ENCODE data around the gene CCDC138.
A peak's percentile ranks its signal among the peaks of the same experiment; 100 is the strongest.

Gene CCDC138

DNA sequence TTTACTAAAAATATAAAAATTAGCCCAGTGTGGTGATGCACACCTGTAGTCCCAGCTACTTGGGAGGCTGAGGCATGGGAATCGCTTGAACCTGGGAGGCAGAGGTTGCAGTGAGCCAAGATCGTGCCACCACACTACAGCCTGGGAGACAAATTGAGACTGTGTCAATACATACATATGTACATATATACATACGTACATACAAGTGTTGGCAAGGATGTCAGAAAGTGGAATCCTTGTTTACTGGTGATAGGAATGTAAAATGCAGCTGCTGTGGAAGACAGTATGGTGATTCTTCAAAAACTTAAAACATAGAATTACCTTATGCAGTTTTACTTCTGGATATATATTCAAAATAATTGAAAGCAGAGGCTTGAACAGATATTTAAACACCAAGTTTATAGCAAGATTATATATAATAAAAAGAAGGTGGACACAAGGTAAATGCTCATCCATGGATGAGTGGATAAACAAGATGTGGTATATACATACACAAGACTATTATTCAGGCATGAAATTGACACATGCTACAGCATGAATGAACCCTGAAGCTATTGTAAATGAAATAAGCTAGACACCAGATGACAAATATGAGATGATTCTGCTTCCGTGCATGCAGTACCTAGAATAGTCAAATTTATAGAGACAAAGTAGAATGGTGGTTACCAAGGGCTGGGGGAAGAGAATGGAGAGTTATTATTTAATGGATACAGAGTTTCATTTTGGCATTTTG, 43.2 kb downstream of the CCDC138 start:
- TF ChIP-seq, protein P1, sequence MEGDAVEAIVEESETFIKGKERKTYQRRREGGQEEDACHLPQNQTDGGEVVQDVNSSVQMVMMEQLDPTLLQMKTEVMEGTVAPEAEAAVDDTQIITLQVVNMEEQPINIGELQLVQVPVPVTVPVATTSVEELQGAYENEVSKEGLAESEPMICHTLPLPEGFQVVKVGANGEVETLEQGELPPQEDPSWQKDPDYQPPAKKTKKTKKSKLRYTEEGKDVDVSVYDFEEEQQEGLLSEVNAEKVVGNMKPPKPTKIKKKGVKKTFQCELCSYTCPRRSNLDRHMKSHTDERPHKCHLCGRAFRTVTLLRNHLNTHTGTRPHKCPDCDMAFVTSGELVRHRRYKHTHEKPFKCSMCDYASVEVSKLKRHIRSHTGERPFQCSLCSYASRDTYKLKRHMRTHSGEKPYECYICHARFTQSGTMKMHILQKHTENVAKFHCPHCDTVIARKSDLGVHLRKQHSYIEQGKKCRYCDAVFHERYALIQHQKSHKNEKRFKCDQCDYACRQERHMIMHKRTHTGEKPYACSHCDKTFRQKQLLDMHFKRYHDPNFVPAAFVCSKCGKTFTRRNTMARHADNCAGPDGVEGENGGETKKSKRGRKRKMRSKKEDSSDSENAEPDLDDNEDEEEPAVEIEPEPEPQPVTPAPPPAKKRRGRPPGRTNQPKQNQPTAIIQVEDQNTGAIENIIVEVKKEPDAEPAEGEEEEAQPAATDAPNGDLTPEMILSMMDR (IDR thresholded peaks at IDR 0.05; ENCODE audit: low read depth, low read length, missing control alignments): no peak
- no peak for DNase-seq (ENCODE audit: extremely low read depth, low read depth)
- H3K4me3 ChIP-seq (replicated peaks; ENCODE audit: low read depth, low read length): no peak overlapping the region

DNA sequence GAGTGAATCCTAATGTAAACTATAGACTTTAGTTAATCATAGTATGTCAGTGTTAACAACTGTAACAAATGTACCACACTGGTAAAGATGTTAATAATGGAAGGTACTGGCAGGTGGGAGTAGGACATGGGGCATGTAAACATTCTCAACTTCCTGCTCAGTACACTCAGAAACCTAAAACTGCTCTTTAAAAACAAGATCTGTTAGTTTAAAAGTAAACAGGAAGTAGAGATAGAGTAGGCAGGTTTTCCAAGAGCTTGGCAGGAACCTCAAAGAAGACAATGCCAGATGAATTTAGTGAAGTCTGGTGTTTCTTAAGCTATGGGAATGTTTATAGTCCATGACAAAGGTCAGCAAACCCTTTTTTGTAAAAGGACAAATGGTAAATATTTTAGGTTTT, 46.6 kb downstream of the CCDC138 start:
- TF ChIP-seq, protein P1 (IDR thresholded peaks at IDR 0.05; ENCODE audit: low read depth, low read length, missing control alignments): no peak
- DNase-seq (ENCODE audit: extremely low read depth, low read depth): peak; percentile 20
- no peak overlapping the region for H3K4me3 ChIP-seq (replicated peaks; ENCODE audit: low read depth, low read length)

DNA sequence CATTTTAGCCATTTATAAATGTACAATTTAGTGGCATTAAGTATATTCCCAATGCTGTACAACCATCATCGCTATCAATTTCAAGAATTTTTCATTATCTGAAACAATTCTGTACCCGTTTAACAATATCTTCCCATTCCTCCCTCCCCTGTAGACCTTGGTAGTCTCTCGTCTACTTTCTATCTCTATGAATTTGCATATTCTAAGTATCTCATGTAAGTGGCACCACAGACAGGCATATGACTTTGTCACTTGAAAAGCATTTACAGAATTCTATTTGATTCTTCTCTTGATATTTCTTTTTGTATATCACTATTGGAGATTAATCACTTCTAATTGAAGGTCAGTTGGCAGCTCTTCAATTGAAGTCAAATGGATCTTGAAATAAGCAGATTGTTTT, 48.0 kb downstream of the CCDC138 start:
- no peak for DNase-seq (ENCODE audit: extremely low read depth, low read depth)
- TF ChIP-seq, protein P1 (IDR thresholded peaks at IDR 0.05; ENCODE audit: low read depth, low read length, missing control alignments): no peak

DNA sequence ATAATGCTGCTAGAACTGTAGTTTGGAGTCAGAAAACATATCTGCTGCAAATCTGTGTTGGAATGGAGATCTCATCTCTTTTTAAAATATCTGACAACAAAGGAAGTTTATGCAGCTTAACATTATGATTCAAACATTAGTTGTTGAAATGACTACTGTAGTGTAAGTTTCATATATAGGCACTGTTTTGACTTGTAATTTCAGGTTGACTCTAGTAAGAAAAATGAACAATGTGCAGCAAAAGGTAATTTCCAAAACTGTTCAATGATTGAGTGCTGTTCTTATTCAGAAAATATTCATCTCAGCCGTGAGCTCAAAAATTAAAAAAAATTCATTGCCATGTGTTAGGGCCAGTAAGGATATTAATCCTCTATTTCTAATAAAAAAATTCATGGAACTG, 48.5 kb downstream of the CCDC138 start:
- H3K4me3 ChIP-seq (replicated peaks; ENCODE audit: low read depth, low read length): no peak overlapping the region
- DNase-seq (ENCODE audit: extremely low read depth, low read depth): no peak
- TF ChIP-seq, protein P1 (IDR thresholded peaks at IDR 0.05; ENCODE audit: low read depth, low read length, missing control alignments): no peak

More for the DNA sequence above, 48.0 kb downstream of the CCDC138 start:
- H3K4me3 ChIP-seq (replicated peaks; ENCODE audit: low read depth, low read length): no peak overlapping the region

DNA sequence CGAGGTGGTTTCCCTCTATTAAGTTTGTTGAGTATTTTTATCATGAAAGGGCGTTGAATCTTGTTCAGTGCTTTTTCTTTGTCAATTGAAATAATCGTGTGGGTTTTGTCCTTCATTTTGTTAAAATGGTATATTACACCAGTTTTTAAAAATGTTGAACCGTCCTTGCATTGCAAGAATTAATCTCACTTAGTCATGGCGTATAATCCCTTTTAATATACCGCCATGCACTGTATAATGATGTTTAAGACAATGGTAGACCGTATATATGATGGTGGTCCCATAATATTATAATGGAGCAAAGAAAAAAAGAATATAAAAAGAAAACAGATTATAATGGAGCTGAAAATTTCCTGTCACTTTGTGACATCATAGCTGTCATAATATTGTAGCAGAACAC, 50.6 kb downstream of the CCDC138 start:
- no peak overlapping the region for H3K4me3 ChIP-seq (replicated peaks; ENCODE audit: low read depth, low read length)
- DNase-seq (ENCODE audit: extremely low read depth, low read depth): no peak
- TF ChIP-seq, protein P1 (IDR thresholded peaks at IDR 0.05; ENCODE audit: low read depth, low read length, missing control alignments): no peak

DNA sequence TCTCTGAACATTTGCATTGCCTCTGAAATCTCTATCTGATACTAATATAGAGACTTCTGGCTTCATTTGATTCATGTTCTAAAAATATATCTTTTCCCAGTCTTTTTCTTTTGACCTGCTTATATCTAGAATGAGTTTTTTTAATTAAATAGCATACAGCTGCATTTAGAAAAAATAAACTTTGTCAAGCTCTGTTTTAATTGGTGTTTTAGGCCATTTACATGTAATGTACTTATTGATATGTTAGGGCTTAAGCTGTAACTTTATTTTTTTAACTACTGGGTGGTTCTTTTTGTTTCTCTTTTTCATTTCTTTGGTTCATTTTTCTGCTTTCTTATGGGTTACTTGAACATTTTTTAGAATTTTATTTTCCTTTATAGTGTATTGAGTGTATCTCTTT, 54.9 kb downstream of the CCDC138 start:
- DNase-seq (ENCODE audit: extremely low read depth, low read depth): no peak
- TF ChIP-seq, protein P1 (IDR thresholded peaks at IDR 0.05; ENCODE audit: low read depth, low read length, missing control alignments): no peak
- no peak overlapping the region for H3K4me3 ChIP-seq (replicated peaks; ENCODE audit: low read depth, low read length)

DNA sequence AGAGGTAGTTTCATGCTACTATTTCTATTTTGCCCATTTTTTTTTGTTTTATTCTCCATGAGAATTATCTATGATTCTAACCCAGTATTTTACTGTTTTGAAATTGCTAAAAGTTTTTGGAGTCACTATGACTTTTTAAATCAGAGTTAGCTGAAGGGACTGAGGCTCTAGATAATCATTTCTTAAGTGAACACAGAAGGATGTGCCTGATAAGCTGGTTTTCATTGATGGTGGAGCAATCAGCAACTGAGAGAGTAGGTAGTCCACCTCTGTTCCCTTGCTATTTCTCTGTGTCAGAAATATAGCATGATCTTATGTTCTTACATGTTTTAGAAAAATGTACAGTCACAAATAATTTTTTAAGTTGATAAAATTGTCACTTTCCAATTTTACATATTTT, 59.4 kb downstream of the CCDC138 start:
- DNase-seq (ENCODE audit: extremely low read depth, low read depth): no peak
- H3K4me3 ChIP-seq (replicated peaks; ENCODE audit: low read depth, low read length): no peak overlapping the region
- TF ChIP-seq, protein P1 (IDR thresholded peaks at IDR 0.05; ENCODE audit: low read depth, low read length, missing control alignments): no peak
